Islet of Langerhans (tissue), 1 donor: ENCODE data around the gene PRUNE1.

Experiments
- FAIRE-seq: peaks from one replicate; lab custom pipeline; 2011; peaks lifted over from hg19 to GRCh38; lab: Jason Lieb, UNC

PRUNE1 gene

GRCh38 chr1:150979092-150980056 is 28.9 kb upstream of the PRUNE1 start:
- FAIRE-seq, result peak; percentile 69

GRCh38 chr1:150981177-150981804 is 27.0 kb upstream of the PRUNE1 start:
- no peak for FAIRE-seq

- no peak for FAIRE-seq
Observed at GRCh38 chr1:150981805-150982712, 26.2 kb upstream of the PRUNE1 start, which contains the start of gene ANXA9. ANXA9 (plus strand) TSS chr1:150982292; CDS start chr1:150983106, 814 bp downstream.

- no peak for FAIRE-seq
Observed at GRCh38 chr1:150985179-150985825, 22.9 kb upstream of the PRUNE1 start.

- no peak for FAIRE-seq
Observed at GRCh38 chr1:150987924-150988323, 20.3 kb upstream of the PRUNE1 start.

- FAIRE-seq, result no peak
Observed at GRCh38 chr1:150992626-150993025, 15.6 kb upstream of the PRUNE1 start.

- no peak for FAIRE-seq
Observed at GRCh38 chr1:150994248-150994647, 14.0 kb upstream of the PRUNE1 start.

- FAIRE-seq, result no peak
Observed at GRCh38 chr1:150995460-150995859, 12.8 kb upstream of the PRUNE1 start.

- no peak for FAIRE-seq
Observed at GRCh38 chr1:150995896-150996295, 12.4 kb upstream of the PRUNE1 start.

- no peak for FAIRE-seq
Observed at GRCh38 chr1:150997126-150997872, 10.9 kb upstream of the PRUNE1 start.

- FAIRE-seq, result no peak
Observed at GRCh38 chr1:150997949-150998348, 10.3 kb upstream of the PRUNE1 start.

- no peak for FAIRE-seq
Observed at GRCh38 chr1:150999051-150999674, 9.1 kb upstream of the PRUNE1 start.

- no peak for FAIRE-seq
Observed at GRCh38 chr1:150999926-151000325, 8.3 kb upstream of the PRUNE1 start.

GRCh38 chr1:151000408-151000807 is 7.8 kb upstream of the PRUNE1 start:
- no peak for FAIRE-seq

- no peak for FAIRE-seq
Observed at GRCh38 chr1:151001602-151002001, 6.6 kb upstream of the PRUNE1 start.

- FAIRE-seq, result no peak
Observed at GRCh38 chr1:151002051-151002450, 6.2 kb upstream of the PRUNE1 start.

GRCh38 chr1:151002611-151003010 is 5.6 kb upstream of the PRUNE1 start:
- no peak for FAIRE-seq

GRCh38 chr1:151003180-151003579 is 5.1 kb upstream of the PRUNE1 start:
- FAIRE-seq, result no peak

- FAIRE-seq, result no peak
Observed at GRCh38 chr1:151005729-151006319, 2.4 kb upstream of the PRUNE1 start.
